ENCODE measurements around the gene SPIN1. TPM values are rescaled to one million over a fixed set of nuclear protein-coding genes. Genes with fewer than 3 reads are reported as not detected.
A peak's percentile ranks its signal among the peaks of the same experiment; 100 is the strongest.

SPIN1 gene
- polyA plus RNA-seq, 3 donors = 11.0 to 14.0 (median 11.3) TPM

- Mint-ChIP-seq H3K4me1 (peaks cover 34% of the 10 kb centered on the region), H3K4me3 (no peak overlapping the region)
- no CpG with 5 or more reads among the region's 1 CpG for WGBS (ENCODE audit: insufficient coverage)
Measured at GRCh38 chr9:88392549-88392948, 4.3 kb downstream of the SPIN1 start.

GRCh38 chr9:88396836-88397577 is 8.8 kb downstream of the SPIN1 start:
- intact Hi-C loops (cut with micrococcal nuclease) = no loop called here
- peaks cover 99% of the 10 kb centered on the region for H3K79me2 ChIP-seq (ENCODE audit: insufficient read depth, low read length)
- peaks cover 30% of the 10 kb centered on the region for H4K20me1 ChIP-seq (ENCODE audit: insufficient read depth, low read length)
- 83% methylated on average over 1 of the region's 3 CpGs for WGBS (ENCODE audit: insufficient coverage)
- no peak for TF ChIP-seq CTCF (IDR thresholded peaks at IDR 0.05)
- H3K36me3 ChIP-seq (replicated peaks in 1 of 2; ENCODE audit: control insufficient read depth in 1 of 2, insufficient read depth in 2 of 2, low read length in 2 of 2) = no peaks in the 10 kb centered on the region
- peaks cover 13% of the 10 kb centered on the region for H3K4me1 Mint-ChIP-seq
- no peaks in the 10 kb centered on the region for H3K27me3 ChIP-seq (ENCODE audit: control insufficient read depth in 2 of 2, insufficient read depth in 2 of 2, low read length in 2 of 2)
- peaks cover 6 to 8% of the 10 kb centered on the region in 2 donors for H3K4me1 ChIP-seq (ENCODE audit: control insufficient read depth in 1 of 2, insufficient read depth in 2 of 2, low read length in 2 of 2)
- no peak overlapping the region for H3K4me3 ChIP-seq (replicated peaks in 1 of 3; ENCODE audit: low read depth in 2 of 3, low read length in 3 of 3)
- H3K9me3 Mint-ChIP-seq = peaks cover 0 to 3% (median 0%) of the 10 kb centered on the region in 7 donors
- no peaks in the 10 kb centered on the region for H3K9me3 ChIP-seq (replicated peaks in 1 of 2; ENCODE audit: control insufficient read depth in 1 of 2, insufficient read depth in 1 of 2, low read length in 2 of 2)
- no peak overlapping the region for H3K9ac ChIP-seq (ENCODE audit: insufficient read depth, low read length, poor library complexity, severe bottlenecking)
- no peak overlapping the region for H3K4me2 ChIP-seq (replicated peaks; ENCODE audit: extremely low read depth, low read length, poor library complexity, severe bottlenecking)
- no peak overlapping the region for H2AFZ ChIP-seq (ENCODE audit: insufficient read depth, low read depth, low read length, poor library complexity, severe bottlenecking)
- peaks cover 10 to 15% of the 10 kb centered on the region in 2 donors for H3K36me3 Mint-ChIP-seq
- no peak for DNase-seq
- H3K4me3 Mint-ChIP-seq = no peak overlapping the region
- H3K27me3 Mint-ChIP-seq (ENCODE audit: low read depth in 3 of 3) = no peaks in the 10 kb centered on the region
- no peak overlapping the region for H3K27ac ChIP-seq (ENCODE audit: low read depth in 1 of 2, low read length in 2 of 2)
- peak overlapping the region in 6 of 7 donors; percentile 41 to 81 (median 56) for H3K27ac Mint-ChIP-seq

More at GRCh38 chr9:88392549-88392948, 4.3 kb downstream of the SPIN1 start:
- Histone ChIP-seq H3K4me1 (ENCODE audit: control insufficient read depth in 1 of 2, insufficient read depth in 2 of 2, low read length in 2 of 2) (peaks cover 25 to 31% of the 10 kb centered on the region in 2 donors), H3K27ac (ENCODE audit: low read depth in 1 of 2, low read length in 2 of 2) (no peak overlapping the region), H3K9me3 (replicated peaks in 1 of 2; ENCODE audit: control insufficient read depth in 1 of 2, insufficient read depth in 1 of 2, low read length in 2 of 2) (no peaks in the 10 kb centered on the region), H3K4me3 (replicated peaks in 1 of 3; ENCODE audit: low read depth in 2 of 3, low read length in 3 of 3) (no peak overlapping the region), H3K9ac (ENCODE audit: insufficient read depth, low read length, poor library complexity, severe bottlenecking) (no peak overlapping the region), H3K79me2 (ENCODE audit: insufficient read depth, low read length) (peaks cover 84% of the 10 kb centered on the region), H3K27me3 (ENCODE audit: control insufficient read depth in 2 of 2, insufficient read depth in 2 of 2, low read length in 2 of 2) (no peaks in the 10 kb centered on the region), H2AFZ (ENCODE audit: insufficient read depth, low read depth, low read length, poor library complexity, severe bottlenecking) (no peak overlapping the region), H4K20me1 (ENCODE audit: insufficient read depth, low read length) (peaks cover 17% of the 10 kb centered on the region), H3K4me2 (replicated peaks; ENCODE audit: extremely low read depth, low read length, poor library complexity, severe bottlenecking) (no peak overlapping the region), H3K36me3 (replicated peaks in 1 of 2; ENCODE audit: control insufficient read depth in 1 of 2, insufficient read depth in 2 of 2, low read length in 2 of 2) (no peaks in the 10 kb centered on the region)
- H3K27ac Mint-ChIP-seq = peak overlapping the region in 3 of 7 donors; percentile 55 to 75 (median 62)
- intact Hi-C loops (cut with micrococcal nuclease) = no loop called here
- no peak for DNase-seq
- peaks cover 4 to 6% of the 10 kb centered on the region in 2 donors for H3K36me3 Mint-ChIP-seq
- H3K27me3 Mint-ChIP-seq (ENCODE audit: low read depth in 3 of 3) = peaks cover 0 to 1% (median 0%) of the 10 kb centered on the region in 3 donors
- TF ChIP-seq CTCF (IDR thresholded peaks at IDR 0.05) = no peak
- H3K9me3 Mint-ChIP-seq = no peaks in the 10 kb centered on the region

Data from CD14-positive monocyte (primary cell).